ENCODE measurements around the gene PARP3. TPM values are rescaled to one million over a fixed set of nuclear protein-coding genes. Genes with fewer than 3 reads are reported as not detected.

Gene PARP3
- total and polyA plus RNA-seq, 2 of the 8 experiments (the other 6 are each of a cell fraction or from before 2014, with no cell fraction given), result 1.3 to 1.6 TPM

- TF ChIP-seq BRCA1 (IDR thresholded peaks at IDR 0.05; ENCODE audit: low read depth, low read length) (no peak), GTF2F1 (IDR thresholded peaks at IDR 0.05; ENCODE audit: borderline replicate concordance, low read depth, low read length) (no peak), RFX5 (IDR thresholded peaks at IDR 0.05; ENCODE audit: borderline replicate concordance, low read depth, low read length) (no peak), POLR2AphosphoS5 (IDR thresholded peaks at IDR 0.05; ENCODE audit: low read depth, low read length) (no peak), KDM4A (IDR thresholded peaks at IDR 0.05; ENCODE audit: low read depth, low read length, severe bottlenecking) (no peak), EP300 (IDR thresholded peaks at IDR 0.05; ENCODE audit: borderline replicate concordance in 1 of 2, low read depth in 2 of 2, low read length in 2 of 2) (no peak), ASH2L (IDR thresholded peaks at IDR 0.05; ENCODE audit: low read length) (no peak)
Measured at GRCh38 chr3:51908026-51908425, 34.1 kb upstream of the PARP3 start (continued).
